BLaER1 treated with 17β-estradiol and CSF1 and Interleukin-3, amounts not matched to agents 10 nM and 100 nM (cell line): ENCODE results near the gene NEURL1B.

Experiments used
- H3K27ac ChIP-seq, 11 experiments: shearing (Covaris generic); formaldehyde crosslinking; 2 replicates each; pipeline ENCODE4 v1.8.1; 2022
- H3K27me3 ChIP-seq, 11 experiments: shearing (Covaris generic); formaldehyde crosslinking; 2 replicates each; pipeline ENCODE4 v1.8.1; 2022
- H3K36me3 ChIP-seq, 11 experiments: shearing (Covaris generic); formaldehyde crosslinking; 2 replicates each; pipeline ENCODE4 v1.8.1; 2022
- H3K4me1 ChIP-seq, 10 experiments: shearing (Covaris generic); formaldehyde crosslinking; 2 replicates each; pipeline ENCODE4 v1.8.1; 2022
- H3K4me2 ChIP-seq, 11 experiments: shearing (Covaris generic); formaldehyde crosslinking; 2 replicates each; pipeline ENCODE4 v1.8.1; 2022
- H3K4me3 ChIP-seq, 10 experiments: shearing (Covaris generic); formaldehyde crosslinking; 2 replicates each; pipeline ENCODE4 v1.8.1; 2022
- H3K9ac ChIP-seq, 11 experiments: shearing (Covaris generic); formaldehyde crosslinking; 2 replicates each; pipeline ENCODE4 v1.8.1; 2022
- H3K9me3 ChIP-seq, 11 experiments: shearing (Covaris generic); formaldehyde crosslinking; replicated peaks in 1 of 11; 2 replicates each; pipeline ENCODE4 v1.8.1; 2022
- H4K20me1 ChIP-seq, 11 experiments: shearing (Covaris generic); formaldehyde crosslinking; 2 replicates each; pipeline ENCODE4 v1.8.1; 2022
- Cebpa-rat ChIP-seq, 11 experiments: shearing (Covaris generic); IDR thresholded peaks; 2 replicates each; pipeline ENCODE4 v1.8.1; 2022

The NEURL1B gene

GRCh38 chr5:172606156-172606785 is 34.8 kb upstream of the NEURL1B start:
- TF ChIP-seq Cebpa-rat (IDR thresholded peaks at IDR 0.05), result no peak

GRCh38 chr5:172607213-172607793 is 33.8 kb upstream of the NEURL1B start:
- H3K4me3 ChIP-seq, result no peak overlapping the region
- H3K27me3 ChIP-seq, result no peaks in the 10 kb centered on the region
- H3K27ac ChIP-seq, result no peak overlapping the region
- H3K9me3 ChIP-seq, result peaks cover 0 to 30% (median 14%) of the 10 kb centered on the region in 11 experiments; a peak in 13 of 22 replicates
- no peaks in the 10 kb centered on the region for H4K20me1 ChIP-seq
- no peak for TF ChIP-seq Cebpa-rat (IDR thresholded peaks at IDR 0.05)
- peaks cover 0 to 4% (median 0%) of the 10 kb centered on the region in 10 experiments; a peak in 1 of 20 replicates for H3K4me1 ChIP-seq
- H3K9ac ChIP-seq, result no peak overlapping the region
- H3K4me2 ChIP-seq, result no peak overlapping the region
- H3K36me3 ChIP-seq, result no peaks in the 10 kb centered on the region

More at GRCh38 chr5:172606156-172606785, 34.8 kb upstream of the NEURL1B start:
- no peak overlapping the region for H3K27ac ChIP-seq
- H3K27me3 ChIP-seq, result no peaks in the 10 kb centered on the region
- no peak overlapping the region for H3K4me2 ChIP-seq
- no peaks in the 10 kb centered on the region for H4K20me1 ChIP-seq
- peaks cover 0 to 4% (median 0%) of the 10 kb centered on the region in 10 experiments; a peak in 1 of 20 replicates for H3K4me1 ChIP-seq
- peaks cover 0 to 30% (median 14%) of the 10 kb centered on the region in 11 experiments; a peak in 13 of 22 replicates for H3K9me3 ChIP-seq
- no peaks in the 10 kb centered on the region for H3K36me3 ChIP-seq
- H3K4me3 ChIP-seq, result no peak overlapping the region
- H3K9ac ChIP-seq, result no peak overlapping the region

GRCh38 chr5:172608773-172609172 is 32.3 kb upstream of the NEURL1B start:
- no peak overlapping the region for H3K4me3 ChIP-seq
- no peak overlapping the region; a peak in 2 of 22 replicates for H3K4me2 ChIP-seq
- H3K27ac ChIP-seq, result no peak overlapping the region
- no peaks in the 10 kb centered on the region for H3K36me3 ChIP-seq
- TF ChIP-seq Cebpa-rat (IDR thresholded peaks at IDR 0.05), result no peak
- H3K27me3 ChIP-seq, result no peaks in the 10 kb centered on the region
- no peaks in the 10 kb centered on the region for H4K20me1 ChIP-seq
- H3K9me3 ChIP-seq, result peaks cover 5 to 32% (median 18%) of the 10 kb centered on the region in 11 experiments; a peak in 20 of 22 replicates
- no peak overlapping the region for H3K9ac ChIP-seq
- peaks cover 0 to 4% (median 0%) of the 10 kb centered on the region in 10 experiments; a peak in 1 of 20 replicates for H3K4me1 ChIP-seq

- peaks cover 13 to 35% (median 26%) of the 10 kb centered on the region in 11 experiments for H3K9me3 ChIP-seq
Observed at GRCh38 chr5:172610643-172611042, 30.4 kb upstream of the NEURL1B start.

GRCh38 chr5:172611913-172612312 is 29.1 kb upstream of the NEURL1B start:
- H3K27me3 ChIP-seq, result no peaks in the 10 kb centered on the region
- peaks cover 4 to 14% (median 10%) of the 10 kb centered on the region in 10 experiments; a peak in 15 of 20 replicates for H3K4me1 ChIP-seq
- no peak for TF ChIP-seq Cebpa-rat (IDR thresholded peaks at IDR 0.05)

More at GRCh38 chr5:172610643-172611042, 30.4 kb upstream of the NEURL1B start:
- Histone ChIP-seq H3K4me1 (peaks cover 4 to 13% (median 8%) of the 10 kb centered on the region in 10 experiments; a peak in 15 of 20 replicates), H3K9ac (no peak overlapping the region), H3K36me3 (no peaks in the 10 kb centered on the region), H3K27ac (no peak overlapping the region), H3K4me2 (no peak overlapping the region), H3K27me3 (no peaks in the 10 kb centered on the region), H3K4me3 (no peak overlapping the region), H4K20me1 (no peaks in the 10 kb centered on the region)
- no peak for TF ChIP-seq Cebpa-rat (IDR thresholded peaks at IDR 0.05)

GRCh38 chr5:172612771-172613170 is 28.3 kb upstream of the NEURL1B start:
- Histone ChIP-seq H4K20me1 (no peaks in the 10 kb centered on the region), H3K27me3 (no peaks in the 10 kb centered on the region), H3K27ac (no peak overlapping the region), H3K9me3 (peaks cover 10 to 25% (median 14%) of the 10 kb centered on the region in 11 experiments), H3K4me3 (no peak overlapping the region), H3K36me3 (no peaks in the 10 kb centered on the region), H3K4me1 (peaks cover 4 to 14% (median 10%) of the 10 kb centered on the region in 10 experiments; a peak in 15 of 20 replicates), H3K4me2 (no peak overlapping the region), H3K9ac (no peak overlapping the region)
- no peak for TF ChIP-seq Cebpa-rat (IDR thresholded peaks at IDR 0.05)

More at GRCh38 chr5:172611913-172612312, 29.1 kb upstream of the NEURL1B start:
- no peak overlapping the region for H3K4me3 ChIP-seq
- peaks cover 11 to 25% (median 16%) of the 10 kb centered on the region in 11 experiments for H3K9me3 ChIP-seq
- H3K4me2 ChIP-seq, result no peak overlapping the region
- H3K36me3 ChIP-seq, result no peaks in the 10 kb centered on the region
- no peak overlapping the region for H3K27ac ChIP-seq
- no peak overlapping the region for H3K9ac ChIP-seq
- no peaks in the 10 kb centered on the region for H4K20me1 ChIP-seq

GRCh38 chr5:172616136-172616535 is 24.9 kb upstream of the NEURL1B start:
- Histone ChIP-seq H3K4me3 (no peak overlapping the region), H3K27me3 (no peaks in the 10 kb centered on the region), H3K4me2 (no peak overlapping the region), H3K9ac (no peak overlapping the region), H3K27ac (no peak overlapping the region), H4K20me1 (no peaks in the 10 kb centered on the region), H3K9me3 (peaks cover 10 to 25% (median 14%) of the 10 kb centered on the region in 11 experiments), H3K36me3 (no peaks in the 10 kb centered on the region), H3K4me1 (peaks cover 12 to 26% (median 20%) of the 10 kb centered on the region in 10 experiments; a peak in 19 of 20 replicates)
- no peak for TF ChIP-seq Cebpa-rat (IDR thresholded peaks at IDR 0.05)

- TF ChIP-seq Cebpa-rat (IDR thresholded peaks at IDR 0.05), result no peak
- peaks cover 10 to 25% (median 14%) of the 10 kb centered on the region in 11 experiments for H3K9me3 ChIP-seq
Observed at GRCh38 chr5:172616730-172617129, 24.3 kb upstream of the NEURL1B start.

GRCh38 chr5:172617817-172618216 is 23.2 kb upstream of the NEURL1B start:
- Histone ChIP-seq H3K4me1 (peaks cover 12 to 27% (median 20%) of the 10 kb centered on the region in 10 experiments; a peak in 19 of 20 replicates), H4K20me1 (no peaks in the 10 kb centered on the region; a peak in 1 of 22 replicates), H3K36me3 (no peaks in the 10 kb centered on the region), H3K9me3 (peaks cover 10 to 21% (median 14%) of the 10 kb centered on the region in 11 experiments), H3K27ac (no peak overlapping the region), H3K9ac (no peak overlapping the region), H3K4me3 (no peak overlapping the region), H3K27me3 (no peaks in the 10 kb centered on the region), H3K4me2 (no peak overlapping the region)
- TF ChIP-seq Cebpa-rat (IDR thresholded peaks at IDR 0.05), result no peak

More at GRCh38 chr5:172616730-172617129, 24.3 kb upstream of the NEURL1B start:
- Histone ChIP-seq H3K27ac (no peak overlapping the region), H3K4me1 (peaks cover 12 to 27% (median 20%) of the 10 kb centered on the region in 10 experiments; a peak in 19 of 20 replicates), H3K4me2 (no peak overlapping the region), H4K20me1 (no peaks in the 10 kb centered on the region), H3K4me3 (no peak overlapping the region), H3K27me3 (no peaks in the 10 kb centered on the region), H3K9ac (no peak overlapping the region), H3K36me3 (no peaks in the 10 kb centered on the region)
